Activated naive CD8-positive, alpha-beta T cell treated with anti-CD3 and anti-CD28 coated beads, Interleukin-2, amount 10 ng/mL, durations not matched to agents 7 days and 5 days (primary cell): ENCODE results near the gene SSBP3. TPM values are rescaled to one million over a fixed set of nuclear protein-coding genes. Genes with fewer than 3 reads are reported as not detected.

Source experiments
- ATAC-seq: fragments of 150-1000 bp; cut with Tn5 transposase; one replicate; pipeline ENCODE4 v1.10.0; 2021; ENCODE audit warnings: low read depth, moderate library complexity
- POLR2A ChIA-PET: fragments of 350-600 bp; sonication (Branson Sonifier 250); formaldehyde crosslinking; loops from one replicate; lab custom pipeline; 2021; ENCODE audit warnings: antibody characterized with exemption; lab: Charles Lee
- DNase-seq: peaks from one replicate; pipeline ENCODE4 v3.0.0; 2021
- H3K27ac Mint-ChIP-seq: one replicate; pipeline ENCODE4 v1.8.0; 2022; ENCODE audit warnings: mild to moderate bottlenecking, mixed read lengths
- H3K27me3 Mint-ChIP-seq: one replicate; pipeline ENCODE4 v1.8.0; 2022; ENCODE audit warnings: mild to moderate bottlenecking, moderate library complexity, mixed read lengths
- H3K36me3 Mint-ChIP-seq: one replicate; pipeline ENCODE4 v1.8.0; 2021; ENCODE audit warnings: mild to moderate bottlenecking, mixed read lengths
- H3K4me1 Mint-ChIP-seq: one replicate; pipeline ENCODE4 v1.8.0; 2021; ENCODE audit warnings: mixed read lengths
- H3K4me3 Mint-ChIP-seq: one replicate; pipeline ENCODE4 v1.8.0; 2022; ENCODE audit warnings: mild to moderate bottlenecking, moderate library complexity, mixed read lengths
- H3K9me3 Mint-ChIP-seq: one replicate; pipeline ENCODE4 v1.8.0; 2021; ENCODE audit warnings: mixed read lengths
- total RNA-seq, 2 experiments: library from RNA; stranded (reverse); gene quantifications; one replicate each; pipeline ENCODE4 v1.2.3, GENCODE V29; 2021

SSBP3 gene
- total RNA-seq, 2 experiments from 2014 or later, result 109 to 126 TPM

DNA sequence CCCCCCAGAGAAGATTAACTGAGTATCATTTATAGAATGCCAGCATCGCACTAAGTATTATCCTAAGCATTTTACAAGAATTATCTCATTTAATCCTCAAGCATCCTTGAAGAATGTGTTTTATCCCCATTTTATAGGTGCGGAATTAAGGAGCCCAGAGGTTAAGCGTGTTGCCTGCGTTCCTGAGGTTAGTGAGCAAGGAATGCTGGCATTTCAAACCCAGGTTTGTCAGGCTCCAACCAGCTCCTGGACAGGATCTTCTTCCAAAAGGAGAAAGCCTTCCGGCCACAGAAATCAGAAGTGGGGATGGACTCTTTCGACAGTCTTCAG, 82.3 kb downstream of the SSBP3 start:
- H3K4me3 Mint-ChIP-seq, result no peak overlapping the region
- H3K27me3 Mint-ChIP-seq, result no peaks in the 10 kb centered on the region
- POLR2A ChIA-PET, result no interaction called here
- peaks cover 17% of the 10 kb centered on the region for H3K4me1 Mint-ChIP-seq
- H3K27ac Mint-ChIP-seq, result no peak overlapping the region
- H3K9me3 Mint-ChIP-seq, result no peaks in the 10 kb centered on the region
- DNase-seq (no peak), ATAC-seq (no peak)
- peaks cover 9% of the 10 kb centered on the region for H3K36me3 Mint-ChIP-seq

DNA sequence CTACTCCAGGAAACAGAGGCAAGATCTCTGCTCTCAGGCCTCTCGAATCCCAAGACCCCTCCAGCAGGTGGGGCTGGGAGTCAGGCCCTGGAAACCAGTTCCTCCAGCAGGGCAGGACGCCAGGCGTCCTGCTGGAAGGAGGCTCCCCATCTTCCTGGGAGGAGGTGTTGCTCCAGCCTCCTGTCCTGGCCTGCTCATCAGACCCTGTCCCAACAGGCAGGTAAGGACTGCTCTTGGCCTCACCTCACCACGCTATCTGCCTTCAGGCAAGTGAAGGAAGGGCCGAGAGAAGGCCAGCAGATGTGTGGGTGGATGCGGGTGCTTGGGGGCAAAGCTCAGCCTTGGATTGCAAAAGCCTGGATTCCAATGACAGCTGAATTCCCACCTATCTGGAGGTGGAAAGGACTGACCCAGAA, 82.9 kb downstream of the SSBP3 start:
- H3K36me3 Mint-ChIP-seq, result peaks cover 9% of the 10 kb centered on the region
- H3K4me1 Mint-ChIP-seq, result peaks cover 18% of the 10 kb centered on the region
- H3K4me3 Mint-ChIP-seq, result no peak overlapping the region
- DNase-seq (no peak), ATAC-seq (no peak)
- POLR2A ChIA-PET, result no interaction called here
- no peaks in the 10 kb centered on the region for H3K27me3 Mint-ChIP-seq
- H3K9me3 Mint-ChIP-seq, result no peaks in the 10 kb centered on the region
- no peak overlapping the region for H3K27ac Mint-ChIP-seq

- peaks cover 13% of the 10 kb centered on the region for H3K36me3 Mint-ChIP-seq
- no peaks in the 10 kb centered on the region for H3K9me3 Mint-ChIP-seq
- DNase-seq, result no peak
- H3K27me3 Mint-ChIP-seq, result no peaks in the 10 kb centered on the region
- H3K4me1 Mint-ChIP-seq, result peaks cover 29% of the 10 kb centered on the region
- H3K4me3 Mint-ChIP-seq, result no peak overlapping the region
- POLR2A ChIA-PET, result no interaction called here
- ATAC-seq, result no peak
- H3K27ac Mint-ChIP-seq, result no peak overlapping the region
These were observed 87.9 kb downstream of the SSBP3 start for GRCh38 chr1:54318246-54318814.

DNA sequence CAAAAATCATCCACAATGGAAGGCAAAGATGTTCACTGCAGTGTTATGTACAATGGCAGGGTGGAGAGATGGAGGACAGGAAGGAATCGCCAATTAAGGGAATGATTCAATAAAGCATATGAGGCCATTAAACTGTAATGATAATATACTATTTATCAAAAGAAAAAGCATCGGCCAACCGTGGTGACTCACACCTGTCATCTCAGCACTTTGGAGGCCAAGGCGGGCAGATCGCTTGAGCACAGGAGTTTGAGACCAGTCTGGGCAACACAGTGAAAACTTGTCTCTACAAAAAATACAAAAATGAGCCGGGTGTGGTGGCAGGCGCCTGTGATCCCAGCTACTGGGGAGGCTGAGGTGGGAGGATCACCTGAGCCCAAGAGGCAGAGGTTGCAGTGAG, 89.1 kb downstream of the SSBP3 start:
- H3K27ac Mint-ChIP-seq, result no peak overlapping the region
- POLR2A ChIA-PET, result no interaction called here
- DNase-seq, result no peak
- no peak for ATAC-seq
- no peaks in the 10 kb centered on the region for H3K9me3 Mint-ChIP-seq
- no peak overlapping the region for H3K4me3 Mint-ChIP-seq
- H3K27me3 Mint-ChIP-seq, result no peaks in the 10 kb centered on the region
- peaks cover 38% of the 10 kb centered on the region for H3K4me1 Mint-ChIP-seq
- H3K36me3 Mint-ChIP-seq, result peaks cover 13% of the 10 kb centered on the region

- Mint-ChIP-seq H3K9me3 (no peaks in the 10 kb centered on the region), H3K27ac (no peak overlapping the region), H3K4me3 (no peak overlapping the region), H3K4me1 (peaks cover 54% of the 10 kb centered on the region), H3K27me3 (no peaks in the 10 kb centered on the region), H3K36me3 (peaks cover 9% of the 10 kb centered on the region)
- DNase-seq, result no peak
- POLR2A ChIA-PET, result no interaction called here
- ATAC-seq, result no peak
These were observed 91.1 kb downstream of the SSBP3 start for GRCh38 chr1:54315099-54315498.

- ATAC-seq (no peak), DNase-seq (no peak)
- Mint-ChIP-seq H3K27me3 (no peaks in the 10 kb centered on the region), H3K4me1 (peaks cover 55% of the 10 kb centered on the region), H3K27ac (no peak overlapping the region), H3K9me3 (no peaks in the 10 kb centered on the region), H3K36me3 (peaks cover 5% of the 10 kb centered on the region), H3K4me3 (no peak overlapping the region)
- POLR2A ChIA-PET, result interaction anchor here (2.2 kb wide), 1 partner anchor 29 kb away, joined by 9 read pairs; no protein-coding TSS in a partner anchor
These were observed 91.5 kb downstream of the SSBP3 start for GRCh38 chr1:54314696-54315095.

DNA sequence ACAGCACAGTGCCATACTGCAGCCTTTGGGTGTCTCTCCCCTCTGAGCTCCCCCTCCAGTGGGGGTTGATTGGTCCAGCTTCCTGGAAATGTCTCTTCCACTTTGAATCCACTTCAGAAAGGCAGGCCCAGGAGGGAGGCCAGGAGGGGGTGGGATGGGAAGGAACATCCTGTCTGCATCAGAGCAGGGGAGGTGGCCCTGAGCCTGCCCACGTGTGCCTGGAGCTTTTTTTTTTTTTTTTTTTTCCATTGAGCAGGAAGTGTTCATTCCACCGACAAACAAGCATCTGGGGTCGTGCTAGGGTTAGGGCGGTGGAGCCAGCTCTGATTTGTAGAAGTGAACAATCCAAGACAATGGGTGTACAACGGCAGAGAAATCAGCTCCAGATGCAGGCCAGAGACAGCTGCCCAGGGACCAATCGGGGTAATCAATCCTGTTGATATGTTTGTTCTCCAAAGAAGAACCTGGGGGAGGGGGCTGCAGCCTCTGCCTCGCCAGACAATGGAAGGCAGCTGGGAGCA, 93.3 kb downstream of the SSBP3 start:
- ATAC-seq (peak; percentile 53), DNase-seq (no peak)
- Mint-ChIP-seq H3K9me3 (no peaks in the 10 kb centered on the region), H3K36me3 (peaks cover 9% of the 10 kb centered on the region), H3K27me3 (no peaks in the 10 kb centered on the region), H3K27ac (peak overlapping the region; percentile 82), H3K4me3 (peak overlapping the region; percentile 69), H3K4me1 (peaks cover 59% of the 10 kb centered on the region)
- POLR2A ChIA-PET, result interaction anchor here (0.7 to 2.6 kb wide), 6 partner anchors 25 to 177 kb away, joined by 3 to 19 read pairs (median 8); partner anchors contain the start of genes CYB5RL, MRPL37 and SSBP3

DNA sequence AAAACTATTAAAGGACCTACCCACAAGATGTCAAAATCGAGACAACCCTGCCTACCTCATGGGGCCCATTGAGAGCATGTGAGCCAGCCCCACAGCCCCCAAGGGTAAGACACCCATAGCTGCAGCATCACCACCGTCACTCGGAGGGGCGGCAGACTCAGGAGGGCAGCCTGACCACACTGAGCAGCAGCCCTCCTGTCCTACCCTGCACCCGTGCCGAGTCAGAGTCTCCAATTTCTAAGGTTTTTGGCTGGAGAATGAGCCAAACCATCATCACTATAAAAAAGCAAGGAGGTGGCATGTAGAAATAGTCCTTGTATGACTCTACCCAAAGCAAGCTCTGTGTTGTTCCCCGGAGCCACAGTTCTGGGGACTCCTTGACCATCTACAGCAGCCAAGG, 94.7 kb downstream of the SSBP3 start:
- DNase-seq (no peak), ATAC-seq (no peak)
- Mint-ChIP-seq H3K36me3 (peaks cover 13% of the 10 kb centered on the region), H3K9me3 (no peaks in the 10 kb centered on the region), H3K4me1 (peaks cover 61% of the 10 kb centered on the region), H3K27me3 (no peaks in the 10 kb centered on the region), H3K4me3 (no peak overlapping the region), H3K27ac (peak overlapping the region; percentile 91)
- POLR2A ChIA-PET, result interaction anchor here (2.3 to 2.6 kb wide), 2 partner anchors 13 to 23 kb away, joined by 7 to 19 read pairs; no protein-coding TSS in a partner anchor

DNA sequence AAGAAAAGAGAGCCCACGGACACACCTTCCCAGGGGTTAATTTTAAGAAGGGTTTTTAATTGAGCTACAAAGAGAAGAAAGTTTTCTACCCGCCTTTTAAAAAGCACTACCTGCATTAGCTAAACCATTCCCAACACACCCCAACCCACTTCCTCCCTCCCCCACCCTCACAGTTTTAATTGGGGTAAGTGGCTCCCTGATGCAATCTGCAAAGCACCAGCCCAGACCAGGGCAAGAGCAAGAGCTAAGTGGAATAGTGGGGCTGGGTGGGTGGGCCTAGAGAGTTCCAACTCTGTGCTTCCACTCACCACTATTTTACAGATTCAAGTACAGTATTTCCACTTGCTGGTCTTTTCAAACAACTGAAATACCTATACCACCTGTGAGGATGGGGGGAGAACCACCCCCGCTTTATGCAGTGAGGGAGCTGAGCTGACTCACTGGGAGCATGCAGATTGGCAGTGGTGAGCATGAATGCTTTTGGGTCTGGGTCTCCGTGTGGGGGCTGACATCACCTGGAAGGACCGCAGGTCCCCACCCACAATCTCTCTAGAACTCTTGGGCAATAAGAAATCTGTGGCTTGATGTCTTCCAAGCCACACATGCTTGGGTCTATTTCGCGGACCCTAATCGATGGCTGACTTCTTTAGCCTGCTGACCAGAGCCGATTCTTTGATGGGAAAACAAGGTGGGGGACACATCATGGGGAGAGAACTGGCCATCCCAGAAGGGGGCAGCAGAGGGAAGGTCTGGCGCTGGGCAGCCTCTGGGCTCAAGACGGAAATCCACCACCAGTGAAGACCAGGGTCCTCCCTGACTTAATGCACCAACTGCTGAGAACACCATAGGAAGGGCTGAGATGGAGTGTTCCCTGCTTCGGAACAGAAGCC, 95.5 kb downstream of the SSBP3 start:
- no peaks in the 10 kb centered on the region for H3K27me3 Mint-ChIP-seq
- H3K9me3 Mint-ChIP-seq, result no peaks in the 10 kb centered on the region
- POLR2A ChIA-PET, result interaction anchor here (0.7 to 2.8 kb wide), 6 partner anchors 12 to 94 kb away, joined by 3 to 16 read pairs (median 5); no protein-coding TSS in a partner anchor
- H3K4me3 Mint-ChIP-seq, result peak overlapping the region; percentile 70
- peaks cover 64% of the 10 kb centered on the region for H3K4me1 Mint-ChIP-seq
- ATAC-seq (peak; percentile 62), DNase-seq (no peak)
- peak overlapping the region; percentile 91 for H3K27ac Mint-ChIP-seq
- peaks cover 13% of the 10 kb centered on the region for H3K36me3 Mint-ChIP-seq

DNA sequence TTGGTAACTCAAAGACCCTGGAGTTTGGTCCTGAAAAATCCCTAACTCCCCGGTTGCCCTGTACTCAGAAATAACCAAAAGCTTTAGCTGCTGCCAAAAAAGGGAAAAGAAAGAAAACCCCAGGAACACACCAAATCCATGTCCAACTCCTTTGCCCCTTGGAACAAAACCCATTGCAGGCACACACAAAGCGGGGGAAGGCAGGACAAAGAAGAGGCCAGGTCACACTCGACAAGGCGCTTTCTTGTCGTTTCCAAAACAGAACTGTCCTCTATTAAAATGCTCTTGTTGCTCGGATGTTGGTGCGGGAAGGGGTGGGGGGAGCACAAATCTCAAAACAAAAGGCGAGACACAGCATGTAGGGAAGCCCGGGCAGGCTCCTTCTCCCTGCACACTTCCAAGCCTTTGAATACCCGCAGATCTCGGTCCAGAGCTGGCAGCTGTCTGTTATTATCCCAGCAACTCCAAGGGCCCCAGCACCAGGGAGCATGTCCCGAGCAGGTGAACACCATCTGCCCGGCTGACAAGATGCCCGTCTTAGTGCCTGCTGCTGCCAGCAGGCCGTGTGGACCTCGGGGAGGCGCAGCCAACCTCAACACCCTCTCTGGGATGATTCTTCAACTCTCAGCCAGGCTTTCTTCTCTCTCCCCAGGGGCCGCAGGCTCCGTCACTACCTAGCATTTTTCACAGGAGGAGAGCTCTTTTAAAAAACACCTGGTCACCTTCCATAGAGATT, 96.4 kb downstream of the SSBP3 start:
- Mint-ChIP-seq H3K27me3 (no peaks in the 10 kb centered on the region), H3K9me3 (no peaks in the 10 kb centered on the region), H3K4me3 (peak overlapping the region; percentile 70), H3K36me3 (peaks cover 13% of the 10 kb centered on the region), H3K27ac (peak overlapping the region; percentile 91), H3K4me1 (peaks cover 63% of the 10 kb centered on the region)
- no peak for ATAC-seq
- DNase-seq, result no peak
- POLR2A ChIA-PET, result interaction anchor here (0.7 to 2.8 kb wide), 6 partner anchors 11 to 95 kb away, joined by 3 to 16 read pairs (median 5); no protein-coding TSS in a partner anchor

DNA sequence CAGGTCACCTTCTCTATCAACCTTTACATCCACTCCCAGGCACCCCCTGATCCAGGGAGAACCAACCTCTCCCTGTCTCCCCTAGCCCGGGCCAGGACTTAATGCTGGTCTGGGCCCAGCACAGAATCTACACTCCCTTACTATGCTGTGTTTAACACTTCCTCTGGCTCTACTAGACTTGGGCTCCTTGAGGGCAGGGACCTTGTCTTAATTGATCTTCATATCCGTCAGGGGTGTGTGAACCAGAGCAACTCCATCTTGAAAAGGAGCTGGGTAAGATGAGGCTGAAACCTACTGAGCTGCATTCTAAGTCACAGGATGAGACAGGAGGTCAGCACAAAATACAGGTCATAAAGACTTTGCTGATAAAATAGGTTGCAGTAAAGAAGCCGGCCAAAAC, 98.9 kb downstream of the SSBP3 start:
- peaks cover 13% of the 10 kb centered on the region for H3K36me3 Mint-ChIP-seq
- no peak for ATAC-seq
- no peaks in the 10 kb centered on the region for H3K27me3 Mint-ChIP-seq
- POLR2A ChIA-PET, result no interaction called here
- peak overlapping the region; percentile 7 for H3K27ac Mint-ChIP-seq
- H3K4me3 Mint-ChIP-seq, result no peak overlapping the region
- H3K4me1 Mint-ChIP-seq, result peaks cover 55% of the 10 kb centered on the region
- no peaks in the 10 kb centered on the region for H3K9me3 Mint-ChIP-seq
- DNase-seq, result no peak

DNA sequence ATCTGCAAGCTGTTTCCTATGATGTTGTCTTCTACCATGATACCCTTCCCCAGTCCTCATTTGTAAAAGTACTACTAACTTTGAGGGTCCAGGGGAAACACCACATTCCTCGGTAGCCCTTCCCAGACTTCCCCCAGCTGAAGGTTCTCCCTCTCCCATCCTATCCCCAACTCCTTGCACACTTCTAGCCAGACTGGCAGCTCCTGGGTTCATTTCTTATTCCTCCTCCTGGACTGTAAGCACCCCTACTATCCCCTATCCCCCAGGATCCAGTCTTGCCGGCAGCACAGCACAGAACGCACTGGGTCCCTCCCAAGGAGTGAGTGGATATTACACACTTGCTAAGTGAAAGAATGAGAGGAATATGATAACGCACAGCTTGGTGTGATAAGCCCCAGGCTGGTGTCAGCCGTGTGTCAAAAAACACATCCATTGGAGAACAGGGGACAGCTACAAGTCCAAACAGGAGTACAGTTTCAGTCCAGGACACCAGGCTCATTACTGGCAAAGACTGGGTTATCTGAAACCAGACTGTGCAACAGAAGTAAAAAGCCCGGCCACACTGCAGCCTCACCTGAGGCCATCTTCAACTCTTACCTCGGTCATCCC, 100.2 kb downstream of the SSBP3 start:
- no peak for ATAC-seq
- peaks cover 49% of the 10 kb centered on the region for H3K4me1 Mint-ChIP-seq
- no peaks in the 10 kb centered on the region for H3K27me3 Mint-ChIP-seq
- H3K4me3 Mint-ChIP-seq, result no peak overlapping the region
- no peak for DNase-seq
- no peak overlapping the region for H3K27ac Mint-ChIP-seq
- no peaks in the 10 kb centered on the region for H3K9me3 Mint-ChIP-seq
- POLR2A ChIA-PET, result no interaction called here
- peaks cover 13% of the 10 kb centered on the region for H3K36me3 Mint-ChIP-seq

GRCh38 chr1:54304518-54304917, 101.7 kb downstream of the SSBP3 start:
- POLR2A ChIA-PET, result interaction anchor here (0.7 to 1.5 kb wide), 4 partner anchors 9 to 93 kb away, joined by 3 to 4 read pairs (median 3); no protein-coding TSS in a partner anchor
- no peaks in the 10 kb centered on the region for H3K27me3 Mint-ChIP-seq
- H3K27ac Mint-ChIP-seq, result no peak overlapping the region
- H3K9me3 Mint-ChIP-seq, result no peaks in the 10 kb centered on the region
- ATAC-seq (no peak), DNase-seq (no peak)
- H3K4me1 Mint-ChIP-seq, result peaks cover 39% of the 10 kb centered on the region
- H3K4me3 Mint-ChIP-seq, result no peak overlapping the region
- H3K36me3 Mint-ChIP-seq, result peaks cover 13% of the 10 kb centered on the region
